HG03060 (cell line): ENCODE data around the gene SDC3.
"Not testable (repeated sequence)": the region's sequence is repeated elsewhere in the genome, so short reads cannot be mapped to it uniquely, and the experiment has no call there.

Experiments
- ATAC-seq: cut with Tn5 transposase; IDR thresholded peaks from one replicate; pipeline ENCODE4 v1.9.1; 2021; ENCODE audit warnings: low read depth, moderate number of reproducible peaks; ENCODE audit not compliant: unreplicated experiment

The SDC3 gene, protein sequence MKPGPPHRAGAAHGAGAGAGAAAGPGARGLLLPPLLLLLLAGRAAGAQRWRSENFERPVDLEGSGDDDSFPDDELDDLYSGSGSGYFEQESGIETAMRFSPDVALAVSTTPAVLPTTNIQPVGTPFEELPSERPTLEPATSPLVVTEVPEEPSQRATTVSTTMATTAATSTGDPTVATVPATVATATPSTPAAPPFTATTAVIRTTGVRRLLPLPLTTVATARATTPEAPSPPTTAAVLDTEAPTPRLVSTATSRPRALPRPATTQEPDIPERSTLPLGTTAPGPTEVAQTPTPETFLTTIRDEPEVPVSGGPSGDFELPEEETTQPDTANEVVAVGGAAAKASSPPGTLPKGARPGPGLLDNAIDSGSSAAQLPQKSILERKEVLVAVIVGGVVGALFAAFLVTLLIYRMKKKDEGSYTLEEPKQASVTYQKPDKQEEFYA

DNA sequence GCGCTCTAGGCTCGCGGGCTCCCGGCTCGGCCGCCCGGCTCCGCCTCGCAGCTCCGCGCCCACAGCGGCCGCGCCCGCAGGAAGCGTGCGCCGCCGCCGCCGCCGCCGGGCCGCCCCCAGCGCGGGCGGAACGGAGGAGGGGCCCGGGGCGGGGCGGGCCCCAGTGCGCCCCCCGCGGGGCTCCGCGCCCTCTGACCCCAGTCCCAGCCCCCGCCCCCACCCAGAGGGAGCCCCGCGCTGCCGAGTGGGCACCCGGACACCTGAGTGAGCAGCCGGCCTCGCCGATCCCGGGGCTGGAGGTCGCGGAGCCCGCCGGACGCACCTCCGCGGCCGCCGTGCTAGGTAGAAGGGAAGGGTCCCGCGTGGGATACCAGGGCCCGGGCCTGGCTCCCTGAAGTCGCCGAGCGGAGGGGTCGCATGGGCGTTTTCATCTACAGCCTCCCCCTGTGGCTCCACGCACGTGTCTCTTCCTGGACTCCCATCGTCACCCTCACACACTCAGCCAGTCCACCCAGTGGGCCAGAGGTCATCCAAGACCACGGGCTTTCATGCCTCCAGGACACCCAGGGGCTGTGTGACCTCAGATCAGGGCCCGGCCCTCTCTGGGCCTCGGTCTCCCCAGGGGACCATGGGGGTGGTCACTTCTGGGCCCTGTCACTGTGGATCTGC is at the start of gene SDC3:
TSS of gene SDC3 (minus strand) at position 63 of the 669 bp plus-strand sequence. CDS start 172 bp downstream, outside the sequence.
- no peak for ATAC-seq

DNA sequence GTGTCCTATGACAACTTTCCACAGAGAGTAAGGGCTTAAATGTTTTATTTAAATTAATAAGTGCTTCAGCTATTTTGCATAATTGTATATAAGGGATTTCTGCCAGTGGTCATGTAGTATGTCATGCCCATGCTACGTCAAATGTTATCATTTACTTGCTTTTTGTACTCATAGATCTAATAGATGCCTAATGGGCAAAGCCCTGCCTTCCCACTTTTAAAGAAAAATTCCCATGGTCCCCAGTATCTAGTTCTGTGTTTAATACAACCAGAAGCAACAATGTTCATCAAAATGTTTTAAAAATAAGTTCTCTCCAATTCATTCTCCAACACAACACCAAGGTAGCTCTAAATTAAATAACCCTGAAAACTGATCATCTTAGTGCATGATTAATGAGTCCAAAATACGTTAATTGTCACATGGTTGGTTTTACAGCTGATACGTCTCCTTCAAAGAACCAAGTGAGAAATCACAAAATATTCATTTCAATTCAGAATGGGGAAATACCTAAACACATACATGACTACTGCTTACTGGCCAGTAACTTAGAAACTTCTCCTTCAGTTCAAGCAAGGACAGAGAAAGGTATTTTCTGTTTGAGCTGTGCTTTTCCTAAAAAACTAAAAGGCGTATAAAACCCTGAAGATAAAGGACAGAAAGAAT is 49.1 kb upstream of the SDC3 start:
- ATAC-seq: no peak

DNA sequence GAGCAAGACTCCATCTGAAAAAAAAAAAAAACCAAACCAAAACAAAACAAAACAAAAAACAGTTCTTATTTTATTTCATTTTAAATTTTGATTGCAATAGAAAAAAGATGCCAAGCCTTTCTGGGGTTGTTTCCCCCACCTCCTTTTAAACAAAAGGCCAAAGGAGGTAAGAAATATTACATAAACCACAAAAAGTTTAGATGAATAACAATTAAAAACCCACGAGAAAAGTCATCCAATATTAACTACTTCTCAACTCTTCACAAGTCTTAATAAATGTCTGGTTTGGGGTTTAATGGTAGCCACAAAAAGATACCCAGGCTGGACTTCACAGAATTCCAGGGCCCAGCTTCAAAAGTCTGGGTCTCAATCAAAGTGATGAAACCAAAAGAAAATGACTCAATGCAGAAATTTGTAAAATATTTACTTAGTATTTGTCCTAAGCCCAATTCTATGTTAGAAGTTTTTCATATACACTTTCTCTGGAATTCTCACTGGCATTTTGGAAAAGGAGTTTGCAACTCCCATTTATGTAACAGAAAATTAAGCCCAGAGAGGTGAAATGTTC is 47.0 kb upstream of the SDC3 start:
- ATAC-seq: no peak

DNA sequence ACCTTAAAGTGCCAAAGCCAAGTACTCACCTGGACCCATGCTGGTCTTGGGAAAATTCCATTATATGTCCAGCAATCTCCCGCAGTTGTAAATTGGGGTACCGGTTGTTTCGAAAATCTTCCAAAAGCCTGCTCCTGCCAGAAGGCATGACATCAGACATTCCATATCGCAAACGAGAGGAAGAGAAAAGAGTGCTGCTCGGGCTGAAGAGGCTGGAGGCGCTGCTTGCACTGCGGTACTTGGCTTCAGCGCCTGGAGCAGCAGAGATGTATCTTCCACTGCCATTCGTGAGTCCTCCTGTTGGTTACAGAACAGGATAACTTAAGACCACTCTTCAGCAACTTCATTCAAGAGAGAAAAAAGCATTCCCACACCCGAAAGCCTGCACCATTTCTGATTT is 45.1 kb upstream of the SDC3 start:
- no peak for ATAC-seq

DNA sequence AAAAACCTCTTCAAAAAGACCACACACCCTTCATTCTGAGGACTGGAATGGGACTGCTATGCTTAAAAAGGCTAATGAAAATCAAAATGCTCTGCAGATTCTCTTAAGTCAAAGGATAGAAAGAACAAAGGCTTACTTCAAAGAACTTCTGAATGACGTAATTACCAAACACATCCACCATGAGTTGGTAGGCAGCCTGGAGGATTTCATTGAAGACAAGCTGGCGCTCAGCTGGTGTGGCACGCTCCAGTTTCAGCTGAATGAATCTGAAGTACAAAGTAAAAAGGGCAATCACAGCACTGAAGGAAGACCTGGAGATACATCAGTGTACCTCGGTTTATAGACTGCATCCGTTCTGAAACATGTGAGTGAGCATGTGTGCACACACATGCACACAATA is 43.5 kb upstream of the SDC3 start:
- ATAC-seq: no peak

DNA sequence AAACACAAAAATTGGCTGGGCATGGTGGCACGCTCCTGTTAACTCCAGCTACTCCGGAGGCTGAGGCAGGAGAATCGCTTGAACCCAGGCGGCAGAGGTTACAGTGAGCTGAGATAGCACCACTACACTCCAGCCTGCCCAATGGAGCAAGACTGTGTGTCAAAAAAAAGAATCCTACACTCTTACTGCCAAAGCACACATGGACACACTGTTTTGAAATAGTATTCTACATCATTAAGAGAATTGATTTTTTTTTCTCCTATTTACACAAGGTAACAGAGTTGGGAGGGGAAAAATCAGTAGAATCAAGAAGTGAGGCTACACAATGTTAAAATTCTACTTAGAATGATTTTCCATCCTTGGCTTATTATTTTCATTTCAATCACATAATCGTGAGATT is 42.1 kb upstream of the SDC3 start:
- no peak for ATAC-seq

DNA sequence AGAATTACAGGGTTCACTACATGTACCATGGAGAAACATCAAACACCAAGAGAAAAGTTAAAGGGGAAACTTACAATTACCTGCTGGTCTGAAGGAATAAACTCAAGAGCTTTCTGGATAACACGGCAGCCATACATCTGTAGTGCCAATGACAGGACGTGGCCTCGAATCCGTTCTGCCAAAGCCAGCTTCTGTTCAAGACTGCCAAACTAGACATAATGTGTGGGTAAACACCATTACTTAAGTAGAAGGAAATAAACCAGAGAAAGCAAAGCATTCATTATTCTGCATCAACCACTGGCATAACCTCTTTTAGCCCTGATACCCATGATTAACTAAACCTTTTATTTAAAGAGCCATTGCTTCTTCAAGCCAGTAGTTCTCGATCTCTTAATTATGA is 41.5 kb upstream of the SDC3 start:
- no peak for ATAC-seq

DNA sequence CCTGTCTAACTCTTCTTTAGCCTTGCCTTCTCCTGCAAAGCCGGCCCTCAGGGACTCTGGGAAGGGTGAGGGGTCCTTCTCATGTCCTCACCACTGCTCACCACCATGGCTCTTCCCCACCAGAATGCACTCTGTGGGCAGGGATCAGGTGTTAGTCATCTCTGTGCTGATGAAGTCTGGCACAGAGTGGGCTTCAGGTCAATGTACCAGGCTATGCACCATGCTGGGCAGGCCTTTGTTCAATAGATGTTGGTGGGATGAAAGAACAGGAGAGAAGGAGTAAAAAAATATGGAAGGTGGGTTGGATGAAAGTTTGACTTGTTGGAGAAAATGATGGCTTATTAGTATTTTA is 40.9 kb upstream of the SDC3 start:
- ATAC-seq: not testable (repeated sequence)

DNA sequence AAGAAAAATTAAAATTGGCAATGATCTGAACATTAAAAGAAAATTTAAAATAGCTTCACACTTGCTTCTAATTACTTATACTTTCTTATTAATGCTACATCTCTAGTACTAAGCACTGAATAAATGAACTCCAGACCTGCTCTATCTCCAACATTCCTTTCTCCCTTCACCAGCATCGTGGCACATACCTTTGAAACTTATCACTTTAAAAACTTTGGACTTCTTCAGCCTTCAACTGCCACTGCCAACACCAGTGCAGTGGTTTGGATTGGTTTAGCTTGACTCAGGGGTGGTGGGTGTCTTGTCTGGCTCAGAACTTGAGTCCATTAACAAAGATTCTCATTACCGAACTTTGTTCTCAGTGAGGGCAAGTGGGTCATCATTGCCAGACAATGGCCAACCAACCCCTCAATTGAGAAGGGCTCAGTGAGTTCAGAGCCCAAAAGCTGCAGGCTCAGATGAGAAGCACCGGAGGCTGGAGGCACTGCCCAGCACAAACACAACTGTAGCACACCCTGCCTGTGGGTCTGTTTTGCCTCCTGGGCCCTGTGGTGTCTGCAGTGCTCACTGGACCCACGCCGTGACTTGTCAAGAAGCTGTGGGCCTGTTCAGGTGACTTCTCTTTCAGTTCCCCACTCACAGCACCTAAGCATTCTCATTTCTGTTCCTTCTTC is 40.4 kb upstream of the SDC3 start:
- not testable (repeated sequence) for ATAC-seq

DNA sequence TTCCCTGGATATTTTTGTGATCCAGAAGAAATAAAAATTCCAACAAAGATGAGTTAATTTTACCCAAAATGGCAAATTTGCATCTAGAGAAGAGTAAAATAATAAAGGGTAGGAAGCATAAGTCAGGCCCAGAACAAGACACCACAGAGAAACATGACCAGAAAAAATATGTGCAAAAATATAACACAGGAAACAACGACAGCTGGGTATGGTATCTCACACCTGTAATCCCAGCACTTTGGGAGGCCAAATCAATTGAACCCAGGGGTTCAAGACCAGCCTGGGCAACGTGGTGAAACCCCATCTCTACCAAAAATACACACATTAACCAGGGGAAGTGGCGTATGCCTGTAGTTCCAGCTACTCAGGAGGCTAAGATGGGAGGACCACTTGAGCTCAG is 39.7 kb upstream of the SDC3 start:
- ATAC-seq: no peak

DNA sequence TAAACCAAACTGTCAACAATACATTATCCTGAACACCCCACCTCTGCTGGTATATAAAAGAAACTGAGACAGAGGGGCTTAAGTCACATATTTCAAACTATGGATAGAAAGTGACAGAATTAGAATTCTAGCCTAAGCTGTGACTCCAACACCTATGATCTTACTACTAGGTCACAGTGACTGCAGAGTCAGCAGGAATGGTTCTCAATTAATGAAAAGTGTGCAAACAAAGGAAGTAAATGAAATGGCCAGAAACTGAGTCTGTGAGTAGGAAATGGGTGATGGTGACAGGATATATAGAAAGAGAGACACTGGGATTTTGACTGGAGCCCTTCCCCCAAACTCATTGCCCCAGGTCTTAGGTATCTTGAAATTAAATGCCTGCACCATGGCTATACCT is 38.7 kb upstream of the SDC3 start:
- ATAC-seq: no peak

DNA sequence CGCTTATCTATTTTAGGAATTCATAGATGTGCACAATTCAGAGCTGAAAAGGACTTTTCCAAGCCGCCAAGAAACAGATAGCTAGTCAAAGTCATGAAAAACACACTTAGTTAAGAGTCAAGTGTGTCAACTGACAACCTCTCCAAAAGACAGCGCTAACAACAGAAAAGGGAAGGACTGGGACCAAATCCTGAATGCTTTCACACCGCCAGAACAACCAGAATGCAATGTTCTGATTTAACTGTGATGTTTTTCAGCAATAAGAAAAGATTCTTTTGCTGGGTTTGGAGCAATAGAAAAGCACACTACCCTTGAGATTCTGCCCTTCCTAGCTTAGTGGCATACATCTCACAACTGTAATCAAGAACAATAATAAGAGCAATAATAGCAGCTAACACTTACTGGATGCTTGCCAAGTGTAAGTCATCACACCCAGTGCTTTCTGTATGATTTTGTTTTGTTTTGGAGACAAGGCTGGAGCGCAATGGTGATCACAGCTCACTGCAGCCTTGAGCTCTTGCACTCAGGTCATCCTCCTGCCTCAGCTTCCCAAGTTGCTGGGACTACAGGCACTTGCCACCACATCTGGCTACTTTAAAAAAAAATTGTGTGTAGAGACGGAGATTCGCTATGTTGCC is 33.9 kb upstream of the SDC3 start:
- no peak for ATAC-seq

DNA sequence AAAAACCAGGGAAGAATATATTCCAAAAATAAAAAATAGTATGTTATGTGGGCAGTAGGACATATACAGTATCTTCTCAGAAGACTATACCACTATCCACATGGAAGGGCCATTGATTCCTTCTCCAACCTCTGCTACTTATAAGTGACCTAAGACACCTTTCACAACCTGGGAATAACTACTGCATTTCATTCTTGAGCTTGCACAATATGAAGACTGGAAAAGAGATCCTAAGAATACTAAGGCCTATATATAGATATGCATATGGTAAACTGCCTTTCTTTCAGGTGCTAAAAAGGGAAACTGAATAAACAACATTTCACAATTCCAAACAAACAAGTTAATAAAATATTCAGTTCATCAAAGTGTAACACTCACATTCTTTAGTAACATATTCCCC is 32.0 kb upstream of the SDC3 start:
- ATAC-seq: no peak

DNA sequence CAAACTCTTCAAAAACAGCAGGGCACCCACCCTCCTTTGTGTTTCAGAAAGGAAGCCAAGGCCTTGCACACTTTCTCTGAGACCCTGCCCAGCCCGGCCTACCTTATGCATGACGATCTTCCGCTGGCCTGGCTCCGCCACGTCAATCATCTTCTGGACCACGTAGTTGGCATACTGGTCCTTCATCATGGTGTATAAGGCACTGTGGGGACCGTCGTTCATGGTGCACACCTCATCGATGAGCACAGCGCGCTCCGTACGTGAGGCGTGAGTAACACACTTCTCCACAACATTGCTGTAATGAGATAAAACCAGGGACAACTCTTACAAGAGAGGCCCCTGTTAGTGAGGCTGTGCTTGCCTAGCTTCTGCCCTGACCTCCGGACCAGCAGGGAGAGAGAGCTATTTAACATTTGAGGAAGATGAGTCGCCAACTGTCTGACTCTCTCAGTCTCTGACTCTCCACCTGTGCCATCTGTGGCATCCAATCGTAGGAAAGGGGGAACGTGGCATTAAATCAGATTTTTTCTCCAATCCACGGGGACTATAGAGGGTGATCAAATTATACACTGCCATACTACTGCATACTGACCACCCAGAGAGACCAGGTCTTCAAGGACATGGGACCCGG is 28.1 kb upstream of the SDC3 start:
- ATAC-seq: no peak

DNA sequence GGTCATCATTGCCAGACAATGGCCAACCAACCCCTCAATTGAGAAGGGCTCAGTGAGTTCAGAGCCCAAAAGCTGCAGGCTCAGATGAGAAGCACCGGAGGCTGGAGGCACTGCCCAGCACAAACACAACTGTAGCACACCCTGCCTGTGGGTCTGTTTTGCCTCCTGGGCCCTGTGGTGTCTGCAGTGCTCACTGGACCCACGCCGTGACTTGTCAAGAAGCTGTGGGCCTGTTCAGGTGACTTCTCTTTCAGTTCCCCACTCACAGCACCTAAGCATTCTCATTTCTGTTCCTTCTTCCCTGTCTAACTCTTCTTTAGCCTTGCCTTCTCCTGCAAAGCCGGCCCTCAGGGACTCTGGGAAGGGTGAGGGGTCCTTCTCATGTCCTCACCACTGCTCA is 27.2 kb upstream of the SDC3 start:
- not testable (repeated sequence) for ATAC-seq

DNA sequence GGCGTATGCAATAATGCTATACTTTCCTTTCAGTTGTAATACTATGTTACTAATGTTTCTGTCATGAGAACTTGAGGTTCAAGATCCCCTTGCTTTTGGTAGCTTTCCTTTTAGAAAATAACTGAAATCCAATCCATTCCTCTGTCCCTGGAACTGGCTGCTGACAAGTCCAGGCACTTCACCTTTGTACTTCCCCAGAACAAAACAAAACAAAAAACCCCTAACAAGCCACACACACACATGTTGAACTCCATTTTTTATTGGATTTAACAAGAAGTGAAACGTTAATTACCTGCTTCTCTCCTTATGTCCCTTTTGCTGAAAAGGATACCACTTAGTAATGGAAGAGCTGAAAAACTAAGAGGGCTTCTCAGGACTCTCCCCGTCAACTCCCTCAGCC is 26.1 kb upstream of the SDC3 start:
- ATAC-seq: no peak

DNA sequence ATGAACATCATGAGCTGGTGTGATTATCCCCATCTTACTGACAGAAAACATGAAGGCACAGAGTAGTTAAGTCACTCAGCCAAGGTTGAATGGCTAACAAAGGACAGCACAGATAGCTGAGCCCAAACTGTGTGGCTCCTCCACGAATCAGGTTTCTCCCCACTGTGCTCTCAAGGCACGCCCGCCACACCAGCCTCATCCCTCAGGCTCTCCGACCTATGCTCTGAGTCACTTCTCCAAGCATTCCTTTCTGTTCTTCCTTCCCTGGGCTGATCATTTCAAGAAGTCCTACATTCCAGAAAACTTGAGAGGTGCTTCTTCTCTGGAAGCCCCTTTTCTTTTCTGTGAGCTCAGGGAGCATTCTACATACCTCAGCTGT is 25.3 kb upstream of the SDC3 start:
- ATAC-seq: no peak

DNA sequence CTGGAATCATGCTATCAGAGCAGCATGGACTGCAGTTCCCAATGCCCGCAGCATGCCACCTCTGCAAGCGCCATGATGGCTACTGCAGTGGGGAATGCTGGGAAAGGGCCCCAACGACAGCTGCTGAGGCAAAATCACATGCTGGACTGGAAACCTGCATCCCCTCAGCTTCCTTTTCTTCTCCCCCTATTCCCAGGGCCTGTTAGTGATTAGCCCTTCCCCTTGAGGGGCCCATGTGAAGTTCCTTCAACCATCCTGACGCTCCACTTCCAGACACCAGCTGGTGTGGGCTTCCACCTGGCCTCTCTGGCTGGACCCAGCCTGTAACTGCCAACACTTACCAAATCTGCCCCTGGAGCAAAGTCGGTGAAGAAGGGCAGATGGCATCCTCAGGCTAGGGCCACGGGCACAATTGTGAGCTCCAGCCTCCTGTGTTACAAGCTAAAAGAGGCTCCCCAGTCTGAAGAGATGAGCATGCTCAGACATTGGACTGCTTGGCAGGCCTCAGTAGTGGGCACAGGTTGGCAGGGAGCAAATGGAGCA is 22.1 kb upstream of the SDC3 start:
- ATAC-seq: no peak

DNA sequence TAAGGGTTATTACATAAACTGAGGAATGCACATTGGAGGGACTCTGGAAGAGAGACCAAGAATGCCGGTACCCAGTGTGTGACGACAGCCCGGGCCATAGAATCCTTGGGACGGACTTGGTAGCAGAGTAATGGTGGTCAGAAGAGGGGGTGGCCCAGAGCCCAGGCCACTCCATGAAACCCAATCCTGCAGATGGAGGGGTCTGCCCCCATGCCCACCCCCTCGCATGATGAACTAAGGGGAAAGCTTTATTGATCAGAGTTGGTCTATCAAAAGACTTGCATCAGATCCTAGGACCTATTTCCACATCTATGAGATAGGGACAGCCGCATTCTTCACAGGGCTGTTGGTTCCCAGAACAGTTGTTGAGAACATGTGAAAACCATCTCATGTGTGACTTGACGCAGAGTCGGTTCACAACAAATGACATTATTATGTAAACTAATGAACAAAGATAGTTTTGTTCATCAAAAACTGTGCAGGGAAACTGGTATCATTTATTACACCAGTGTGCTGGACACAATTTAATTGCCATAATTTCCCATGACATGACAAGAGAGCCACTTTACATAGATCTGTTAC is 21.5 kb upstream of the SDC3 start:
- no peak for ATAC-seq
